Loucy (cell line): ENCODE results near the gene MEF2C.

Experiments used
- H2AFZ ChIP-seq: fragments of 200-600 bp; sonication (generic); 2 replicates; pipeline ENCODE4 v1.6.0; 2016; ENCODE audit warnings: antibody characterized with exemption, mild to moderate bottlenecking, low read length, moderate library complexity
- H3F3A ChIP-seq: fragments of 200-600 bp; 2 replicates; pipeline ENCODE4 v1.6.0; 2016; ENCODE audit warnings: antibody characterized with exemption, low read depth, mild to moderate bottlenecking
- H3K27me3 ChIP-seq: fragments of 200-600 bp; sonication (generic); 2 replicates; pipeline ENCODE4 v1.6.1; 2014; ENCODE audit warnings: low read length, mild to moderate bottlenecking; ENCODE audit not compliant: insufficient read depth, poor library complexity, severe bottlenecking
- H3K36me3 ChIP-seq: fragments of 200-600 bp; sonication (generic); 2 replicates; pipeline ENCODE4 v1.6.1; 2016; ENCODE audit warnings: low read length; ENCODE audit not compliant: insufficient read depth
- H3K4me1 ChIP-seq: fragments of 200-600 bp; sonication (generic); 2 replicates; pipeline ENCODE4 v1.5.1; 2014; ENCODE audit warnings: low read length, mild to moderate bottlenecking; ENCODE audit not compliant: insufficient read depth, poor library complexity, severe bottlenecking
- H3K4me2 ChIP-seq: fragments of 200-600 bp; sonication (generic); 2 replicates; pipeline ENCODE4 v1.6.0; 2014; ENCODE audit warnings: antibody characterized with exemption, low read length, low read depth, mild to moderate bottlenecking; ENCODE audit not compliant: poor library complexity, severe bottlenecking
- H3K4me3 ChIP-seq: fragments of 200-600 bp; sonication (generic); 2 replicates; pipeline ENCODE4 v1.5.1; 2014; ENCODE audit warnings: low read length, mild to moderate bottlenecking, mixed read lengths; ENCODE audit not compliant: poor library complexity, severe bottlenecking
- H3K79me2 ChIP-seq: fragments of 200-600 bp; sonication (generic); 2 replicates; pipeline ENCODE4 v1.6.1; 2014; ENCODE audit warnings: low read length; ENCODE audit not compliant: insufficient read depth
- H3K9ac ChIP-seq: fragments of 200-600 bp; sonication (generic); 2 replicates; pipeline ENCODE4 v1.6.0; 2014; ENCODE audit warnings: mild to moderate bottlenecking, low read depth, low read length, moderate library complexity; ENCODE audit not compliant: poor library complexity, severe bottlenecking
- H3K9me2 ChIP-seq: fragments of 200-600 bp; sonication (generic); replicated peaks from 2 replicates; pipeline ENCODE4 v1.6.1; 2016; ENCODE audit warnings: low read depth, low read length, mixed read lengths
- H3K9me3 ChIP-seq: fragments of 200-600 bp; sonication (generic); 2 replicates; pipeline ENCODE4 v1.6.1; 2014; ENCODE audit warnings: mild to moderate bottlenecking, antibody characterized with exemption, low read length, low read depth; ENCODE audit not compliant: insufficient read depth
- H4K20me1 ChIP-seq: fragments of 200-600 bp; sonication (generic); 2 replicates; pipeline ENCODE4 v1.6.0; 2014; ENCODE audit warnings: antibody characterized with exemption, low read length, mild to moderate bottlenecking; ENCODE audit not compliant: insufficient read depth, poor library complexity, severe bottlenecking
- CTCF ChIP-seq: fragments of 200-600 bp; sonication (generic); conservative IDR thresholded peaks from 2 replicates; pipeline ENCODE4 v1.5.1; 2014; ENCODE audit warnings: mild to moderate bottlenecking, antibody characterized with exemption, low read length
- EZH2phosphoT487 ChIP-seq: fragments of 200-600 bp; IDR thresholded peaks from 2 replicates; pipeline ENCODE4 v1.6.1; 2018; ENCODE audit warnings: antibody characterized with exemption, mild to moderate bottlenecking, moderate library complexity, borderline replicate concordance

Gene MEF2C

GRCh38 chr5:88716101-88716500 is 166.9 kb downstream of the MEF2C start:
- no peaks in the 10 kb centered on the region for H3K9me3 ChIP-seq
- H3K79me2 ChIP-seq: no peaks in the 10 kb centered on the region
- TF ChIP-seq EZH2phosphoT487 (no peak), CTCF (no peak)
- H3K9ac ChIP-seq: no peak overlapping the region
- no peaks in the 10 kb centered on the region for H4K20me1 ChIP-seq
- no peaks in the 10 kb centered on the region for H3F3A ChIP-seq
- H3K27me3 ChIP-seq: no peaks in the 10 kb centered on the region
- H2AFZ ChIP-seq: no peak overlapping the region
- H3K4me1 ChIP-seq: peaks cover 13% of the 10 kb centered on the region
- no peaks in the 10 kb centered on the region for H3K9me2 ChIP-seq
- no peak overlapping the region for H3K4me3 ChIP-seq
- no peak overlapping the region for H3K4me2 ChIP-seq
- H3K36me3 ChIP-seq: no peaks in the 10 kb centered on the region

- Histone ChIP-seq H4K20me1 (no peaks in the 10 kb centered on the region), H2AFZ (no peak overlapping the region), H3K27me3 (no peaks in the 10 kb centered on the region), H3K9me3 (no peaks in the 10 kb centered on the region), H3K9ac (no peak overlapping the region), H3F3A (no peaks in the 10 kb centered on the region), H3K4me3 (no peak overlapping the region), H3K9me2 (no peaks in the 10 kb centered on the region), H3K36me3 (no peaks in the 10 kb centered on the region), H3K79me2 (no peaks in the 10 kb centered on the region), H3K4me1 (peaks cover 13% of the 10 kb centered on the region), H3K4me2 (no peak overlapping the region)
- TF ChIP-seq EZH2phosphoT487 (no peak), CTCF (no peak)
Observed at GRCh38 chr5:88715503-88715902, 167.5 kb downstream of the MEF2C start.

GRCh38 chr5:88713818-88714217 is 169.2 kb downstream of the MEF2C start:
- Histone ChIP-seq H2AFZ (no peak overlapping the region), H3K9me3 (no peaks in the 10 kb centered on the region), H3K9ac (no peak overlapping the region), H3K9me2 (no peaks in the 10 kb centered on the region), H3F3A (no peaks in the 10 kb centered on the region), H3K4me3 (no peak overlapping the region), H4K20me1 (no peaks in the 10 kb centered on the region), H3K36me3 (no peaks in the 10 kb centered on the region), H3K79me2 (no peaks in the 10 kb centered on the region), H3K4me2 (no peak overlapping the region), H3K27me3 (no peaks in the 10 kb centered on the region), H3K4me1 (peaks cover 9% of the 10 kb centered on the region)
- TF ChIP-seq EZH2phosphoT487: no peak
- TF ChIP-seq CTCF: no peak
